HG02571 (cell line): Measurements from ENCODE around the gene IL37.
"Not testable (repeated sequence)": the region's sequence is repeated elsewhere in the genome, so short reads cannot be mapped to it uniquely, and the experiment has no call there.

Source experiments
- ATAC-seq: cut with Tn5 transposase; IDR thresholded peaks from one replicate; pipeline ENCODE4 v1.9.1; 2021; ENCODE audit warnings: mild to moderate bottlenecking, moderate library complexity; ENCODE audit not compliant: unreplicated experiment

The IL37 gene

GRCh38 chr2:112887964-112888749 lies 22.8 kb upstream of the IL37 start:
- ATAC-seq, result no peak

DNA sequence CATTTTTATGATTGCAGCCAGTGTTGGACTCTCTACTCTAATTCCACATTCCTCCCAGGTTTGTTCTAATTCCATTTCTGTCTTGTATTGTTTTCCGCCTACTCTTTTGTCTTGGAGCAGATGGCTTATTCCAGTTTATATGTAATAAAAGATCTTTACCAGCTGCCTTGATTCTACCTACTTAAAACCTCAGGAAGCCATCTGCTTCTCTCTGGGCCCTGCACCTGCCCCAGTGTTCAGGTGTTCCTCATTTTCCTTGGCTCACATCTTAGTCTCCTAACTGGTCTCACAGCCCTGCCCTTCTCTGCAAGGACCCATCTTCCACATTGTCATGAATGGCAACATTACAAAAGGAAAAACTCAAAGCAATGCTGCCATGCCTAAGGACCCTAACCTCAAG lies 21.0 kb upstream of the IL37 start:
- no peak for ATAC-seq

- ATAC-seq, result no peak
Measured at GRCh38 chr2:112891385-112891831, 19.6 kb upstream of the IL37 start.

- no peak for ATAC-seq
Measured at GRCh38 chr2:112893752-112894151, 17.2 kb upstream of the IL37 start.

- ATAC-seq, result no peak
Measured at GRCh38 chr2:112896909-112897623, 13.9 kb upstream of the IL37 start.

- no peak for ATAC-seq
Measured at GRCh38 chr2:112897624-112897978, 13.4 kb upstream of the IL37 start.

GRCh38 chr2:112901431-112902065 lies 9.4 kb upstream of the IL37 start:
- not testable (repeated sequence) for ATAC-seq

GRCh38 chr2:112902816-112903215 lies 8.1 kb upstream of the IL37 start:
- no peak for ATAC-seq

DNA sequence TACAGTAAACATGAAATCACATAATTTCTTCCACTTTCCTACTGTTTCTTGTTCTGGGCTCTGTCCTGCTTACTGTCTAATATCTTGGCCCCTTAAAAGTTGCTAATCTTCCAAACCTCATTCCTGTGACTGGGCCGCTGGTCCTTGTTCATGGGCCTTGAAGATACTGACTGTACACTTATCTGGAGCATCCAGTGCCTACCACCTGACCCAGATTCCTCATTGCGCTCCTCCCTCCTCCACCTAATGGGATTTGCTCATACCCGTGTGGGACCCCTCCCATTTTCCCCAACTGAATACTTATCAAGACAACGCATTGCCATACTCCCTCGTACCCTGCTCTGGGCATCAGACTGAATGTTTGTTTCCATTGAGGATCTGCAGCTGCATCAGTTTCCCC lies 6.1 kb upstream of the IL37 start:
- ATAC-seq, result no peak

DNA sequence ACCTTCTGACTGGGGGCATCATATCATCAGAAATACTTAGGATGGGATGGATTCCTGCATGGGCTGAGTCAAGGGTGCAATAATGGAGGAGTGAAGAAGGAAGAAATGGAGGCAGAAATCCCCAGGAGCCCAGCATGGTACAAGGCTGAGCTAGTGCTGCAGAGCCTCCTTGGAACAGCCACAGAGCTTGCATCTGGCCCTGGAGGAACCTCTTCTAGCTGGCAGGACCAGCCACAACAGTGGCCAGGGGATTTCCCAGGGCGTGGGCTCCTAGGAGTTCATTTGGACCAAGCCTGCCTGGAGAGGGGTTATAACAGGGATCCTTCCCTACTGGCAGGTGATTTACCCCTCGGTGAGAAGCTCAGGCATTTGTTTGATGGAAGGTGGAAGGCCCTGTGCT lies 4.7 kb upstream of the IL37 start:
- ATAC-seq, result no peak

GRCh38 chr2:112907001-112907949 lies 3.7 kb upstream of the IL37 start:
- no peak for ATAC-seq

GRCh38 chr2:112908559-112908958 lies 2.4 kb upstream of the IL37 start:
- ATAC-seq, result not testable (repeated sequence)

GRCh38 chr2:112910219-112910618 lies 746 bp upstream of the IL37 start:
- ATAC-seq, result no peak

GRCh38 chr2:112912403-112912802 lies 1.4 kb downstream of the IL37 start:
- ATAC-seq, result no peak

DNA sequence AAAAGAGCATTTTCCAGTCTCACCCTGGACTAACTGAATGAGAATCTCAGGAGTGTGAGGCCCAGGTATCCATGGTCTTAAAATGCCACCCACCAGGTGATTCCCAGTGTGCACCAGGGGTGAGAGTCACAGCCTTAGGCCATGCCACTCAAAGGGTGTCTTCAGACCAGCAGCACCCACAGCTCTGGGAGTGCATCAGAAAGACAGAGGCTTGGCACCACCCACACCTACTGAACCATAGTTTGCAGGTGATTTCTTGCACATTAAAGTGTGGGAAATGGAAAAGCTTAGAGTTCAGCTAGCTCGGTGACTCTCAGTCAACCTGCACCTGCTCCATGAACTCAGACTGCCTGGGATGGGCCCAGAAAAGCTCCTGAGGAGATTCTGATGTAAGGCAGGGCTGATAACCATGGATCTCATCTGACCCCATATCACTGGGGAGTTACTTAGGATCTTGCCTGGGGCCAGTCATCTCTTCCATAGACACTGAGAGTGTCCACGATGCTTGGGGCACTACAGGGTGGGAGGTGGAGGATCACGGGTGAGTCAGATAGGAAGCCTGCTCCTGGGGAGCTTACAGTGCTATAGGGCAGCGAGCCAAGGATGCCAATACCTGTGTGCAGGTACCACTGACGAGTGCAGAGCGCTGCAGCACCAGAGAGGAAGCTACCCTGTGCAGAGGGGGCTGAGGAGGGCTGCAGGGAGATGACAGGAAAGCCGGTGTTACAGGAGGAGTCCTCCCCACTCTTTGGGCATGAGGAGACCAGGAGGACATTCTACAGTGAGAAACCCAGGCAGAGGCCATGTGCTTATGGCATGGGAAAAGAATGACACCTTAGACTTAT lies 4.6 kb downstream of the IL37 start:
- ATAC-seq, result no peak

DNA sequence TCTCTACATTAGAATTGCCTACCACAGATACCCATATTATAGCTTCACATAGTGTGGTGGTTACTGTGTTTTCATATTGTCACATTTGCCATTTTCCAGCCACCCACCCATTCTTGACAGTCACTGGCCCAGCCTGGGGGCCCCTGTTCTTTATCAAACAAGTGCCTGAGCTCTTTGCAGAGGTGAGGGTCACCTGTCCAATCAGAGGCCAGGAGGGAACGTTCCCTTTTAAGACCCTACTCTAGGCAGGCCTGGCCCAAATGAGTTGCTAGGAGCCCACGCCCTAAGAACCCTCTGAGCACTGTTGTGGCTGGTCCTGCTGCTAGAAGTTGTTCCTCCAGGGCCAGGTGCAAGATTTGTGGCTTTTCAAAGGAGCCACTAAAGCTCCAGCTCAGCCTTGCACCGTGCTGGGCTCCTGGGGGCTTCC lies 5.2 kb downstream of the IL37 start:
- ATAC-seq, result no peak

DNA sequence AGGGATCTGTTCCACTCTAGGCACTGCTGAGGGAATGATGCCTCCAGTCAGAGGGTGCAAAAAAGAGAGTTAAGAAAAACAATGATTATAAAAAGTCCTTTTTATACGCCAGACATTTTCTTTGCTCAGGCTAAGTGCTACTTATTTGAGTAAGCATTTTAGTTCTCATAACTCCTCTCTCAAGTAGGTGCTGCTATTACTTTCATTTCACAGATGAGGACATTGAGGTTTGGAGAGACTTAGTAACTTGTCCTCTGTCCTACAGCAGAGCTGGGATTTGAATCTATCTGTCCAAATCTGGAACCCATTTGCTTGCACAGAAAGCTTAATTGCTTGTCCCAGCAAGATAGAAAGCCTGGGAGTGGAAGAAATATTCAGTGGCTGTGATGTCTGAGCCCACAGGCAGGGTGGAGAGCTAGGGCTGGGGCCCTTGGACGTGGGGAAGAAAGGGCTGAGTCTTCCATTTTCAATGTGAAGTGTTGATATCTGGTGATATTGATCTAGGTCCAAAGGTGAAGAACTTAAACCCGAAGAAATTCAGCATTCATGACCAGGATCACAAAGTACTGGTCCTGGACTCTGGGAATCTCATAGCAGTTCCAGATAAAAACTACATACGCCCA lies 5.8 kb downstream of the IL37 start:
- no peak for ATAC-seq

GRCh38 chr2:112917856-112918255 lies 6.9 kb downstream of the IL37 start:
- no peak for ATAC-seq

DNA sequence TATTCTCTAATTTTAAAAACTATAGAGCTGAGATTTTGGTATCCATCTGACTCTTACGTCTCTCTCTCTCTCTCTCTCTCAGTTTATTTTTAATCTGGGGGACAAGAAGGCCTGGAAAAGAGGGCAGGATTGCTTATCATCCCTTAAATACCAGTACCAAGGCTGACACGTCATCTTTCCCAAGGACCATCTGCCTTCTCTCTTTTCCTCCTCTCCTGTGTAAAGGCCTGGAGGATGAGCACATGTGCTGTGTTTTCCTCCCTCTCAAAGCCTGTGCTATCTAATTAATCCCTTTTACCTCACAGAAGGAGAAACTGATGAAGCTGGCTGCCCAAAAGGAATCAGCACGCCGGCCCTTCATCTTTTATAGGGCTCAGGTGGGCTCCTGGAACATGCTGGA lies 7.3 kb downstream of the IL37 start:
- no peak for ATAC-seq
